Breast epithelium (tissue), 4 donors: ENCODE measurements around the gene ZNRF2. TPM values are rescaled to one million over a fixed set of nuclear protein-coding genes. Genes with fewer than 3 reads are reported as not detected.

Source experiments
- DNase-seq, 2 donors: peaks; one replicate each; pipeline ENCODE4 v3.0.0-alpha.2; 2019; ENCODE audit warnings: low spot score in 2 of 2
- H3K27ac ChIP-seq, 2 donors: fragments of 200-600 bp; sonication (generic) in 1 of 2; one replicate each; pipeline ENCODE4 v1.5.1; 2016 to 2019; ENCODE audit warnings: mild to moderate bottlenecking in 1 of 2
- H3K27me3 ChIP-seq, 2 donors: fragments of 200-600 bp; sonication (generic) in 1 of 2; one replicate each; pipeline versions ENCODE4 v1.5.1 to v1.6.0; 2017 to 2019; ENCODE audit warnings: control low read depth in 1 of 2, mild to moderate bottlenecking in 1 of 2
- H3K36me3 ChIP-seq: fragments of 200-600 bp; one replicate; pipeline ENCODE4 v1.5.1; 2019
- H3K4me1 ChIP-seq, 2 donors: fragments of 200-600 bp; sonication (generic); one replicate each; pipeline ENCODE4 v1.5.1; 2016 to 2019; ENCODE audit warnings: control low read depth in 1 of 2
- H3K4me3 ChIP-seq, 3 donors: fragments of 200-600 bp; sonication (generic); 1 replicate in 2 of 3; 2 replicates in 1 of 3; pipeline ENCODE4 v1.5.1; 2016 to 2019; ENCODE audit warnings: mild to moderate bottlenecking in 3 of 3, moderate library complexity in 2 of 3
- H3K9me3 ChIP-seq, 2 donors: fragments of 200-600 bp; sonication (generic) in 1 of 2; one replicate each; pipeline ENCODE4 v1.5.1; 2016 to 2019; ENCODE audit warnings: control low read depth in 1 of 2
- CTCF ChIP-seq, 3 donors: fragments of 450-650 bp; IDR thresholded peaks; one replicate each; pipeline ENCODE4 v1.5.1; 2016 to 2017; ENCODE audit warnings: antibody characterized with exemption in 3 of 3, mild to moderate bottlenecking in 3 of 3, moderate library complexity in 3 of 3
- POLR2A ChIP-seq: fragments of 450-650 bp; IDR thresholded peaks from one replicate; pipeline ENCODE4 v1.6.1; 2016; ENCODE audit warnings: antibody characterized with exemption, mild to moderate bottlenecking, moderate library complexity
- POLR2AphosphoS5 ChIP-seq, 3 donors: sonication (generic); formaldehyde crosslinking; IDR thresholded peaks; one replicate each; pipeline ENCODE4 v1.6.1; 2017; ENCODE audit warnings: antibody characterized with exemption in 3 of 3
- intact Hi-C: fragments of 100-400 bp; cut with DNase I; formaldehyde crosslinking; loops from one replicate; pipeline ENCODE4 v1.15.1; 2023; ENCODE audit warnings: low total_unique reads
- total RNA-seq, 3 donors: library from RNA; depleted of rRNA; stranded (reverse); fragments of >200 nt; gene quantifications; one replicate each; pipeline ENCODE4 v1.1.0, GENCODE V29; 2016

The ZNRF2 gene
- total RNA-seq, 3 donors from 2014 or later = 18.9 to 56.8 (median 30.5) TPM

GRCh38 chr7:30351724-30352123 is 67.3 kb downstream of the ZNRF2 start:
- no peaks in the 10 kb centered on the region for H3K9me3 ChIP-seq
- H3K27me3 ChIP-seq = no peaks in the 10 kb centered on the region
- TF ChIP-seq POLR2A (no peak), CTCF (IDR thresholded peaks at IDR 0.05) (no peak), POLR2AphosphoS5 (IDR thresholded peaks at IDR 0.05) (no peak)
- no peaks in the 10 kb centered on the region for H3K36me3 ChIP-seq
- no peak overlapping the region for H3K4me3 ChIP-seq
- intact Hi-C loops = no loop called here
- peaks cover 0 to 8% of the 10 kb centered on the region in 2 donors for H3K4me1 ChIP-seq
- H3K27ac ChIP-seq = no peak overlapping the region
- DNase-seq = no peak

- Histone ChIP-seq H3K9me3 (no peaks in the 10 kb centered on the region), H3K4me3 (no peak overlapping the region), H3K4me1 (peaks cover 0 to 8% of the 10 kb centered on the region in 2 donors), H3K27me3 (no peaks in the 10 kb centered on the region), H3K27ac (peak overlapping the region in 1 of 2 donors; percentile 18), H3K36me3 (no peaks in the 10 kb centered on the region)
- no peak for DNase-seq
- no peak for TF ChIP-seq POLR2A
- intact Hi-C loops = no loop called here
Measured at GRCh38 chr7:30352169-30352568, 67.8 kb downstream of the ZNRF2 start.

- H3K4me3 ChIP-seq = no peak overlapping the region
- no peaks in the 10 kb centered on the region for H3K9me3 ChIP-seq
- H3K27me3 ChIP-seq = no peaks in the 10 kb centered on the region
- H3K27ac ChIP-seq = no peak overlapping the region
- no peak for DNase-seq
- intact Hi-C loops = no loop called here
- H3K4me1 ChIP-seq = peaks cover 0 to 8% of the 10 kb centered on the region in 2 donors
- H3K36me3 ChIP-seq = no peaks in the 10 kb centered on the region
- TF ChIP-seq POLR2A (no peak), POLR2AphosphoS5 (IDR thresholded peaks at IDR 0.05) (no peak), CTCF (IDR thresholded peaks at IDR 0.05) (no peak)
Measured at GRCh38 chr7:30353532-30353931, 69.1 kb downstream of the ZNRF2 start.

- DNase-seq = no peak
- H3K4me1 ChIP-seq = peaks cover 0 to 8% of the 10 kb centered on the region in 2 donors
- no peak overlapping the region for H3K4me3 ChIP-seq
- no peaks in the 10 kb centered on the region for H3K9me3 ChIP-seq
- intact Hi-C loops = no loop called here
- TF ChIP-seq POLR2A = no peak
- no peak for TF ChIP-seq POLR2AphosphoS5 (IDR thresholded peaks at IDR 0.05)
- no peak for TF ChIP-seq CTCF (IDR thresholded peaks at IDR 0.05)
- no peaks in the 10 kb centered on the region for H3K27me3 ChIP-seq
- no peak overlapping the region for H3K27ac ChIP-seq
- H3K36me3 ChIP-seq = no peaks in the 10 kb centered on the region
Measured at GRCh38 chr7:30353932-30354607, 69.7 kb downstream of the ZNRF2 start.

- no peaks in the 10 kb centered on the region for H3K9me3 ChIP-seq
- no peak overlapping the region for H3K27ac ChIP-seq
- no peaks in the 10 kb centered on the region for H3K36me3 ChIP-seq
- H3K4me3 ChIP-seq = no peak overlapping the region
- H3K27me3 ChIP-seq = no peaks in the 10 kb centered on the region
- TF ChIP-seq POLR2AphosphoS5 (IDR thresholded peaks at IDR 0.05) (no peak), CTCF (IDR thresholded peaks at IDR 0.05) (no peak), POLR2A (no peak)
- peaks cover 0 to 8% of the 10 kb centered on the region in 2 donors for H3K4me1 ChIP-seq
- intact Hi-C loops = no loop called here
- no peak for DNase-seq
Measured at GRCh38 chr7:30354791-30355190, 70.4 kb downstream of the ZNRF2 start.
